GM12878 (cell line): ENCODE measurements around the gene CFAP45. TPM values are rescaled to one million over a fixed set of nuclear protein-coding genes. Genes with fewer than 3 reads are reported as not detected.
A peak's percentile ranks its signal among the peaks of the same experiment; 100 is the strongest.

ENCODE experiments used
- ATAC-seq: fragments of 200-7000 bp; cut with Tn5 transposase; 3 replicates; pipeline ENCODE4 v1.9.1; 2020; ENCODE audit warnings: mild to moderate bottlenecking, moderate library complexity
- BruUV-seq: library from RNA; stranded (reverse); fragments of 400-500 nt; replicated peaks from 2 replicates; lab custom pipeline; 2021; lab: Mats Ljungman, UMichigan
- CTCF ChIA-PET: fragments of 300-600 bp; sonication (Branson Sonifier 250); formaldehyde crosslinking; extraction: SDS; loops from one replicate; lab custom pipeline; 2021; ENCODE audit warnings: inconsistent platforms; lab: Yijun Ruan, JAX
- POLR2A ChIA-PET: fragments of 350-600 bp; formaldehyde crosslinking; extraction: SDS; loops from one replicate; lab custom pipeline; 2021; ENCODE audit warnings: inconsistent platforms; lab: Charles Lee
- RAD21 ChIA-PET: fragments of 300-600 bp; sonication (Branson Sonifier 250); formaldehyde crosslinking; loops from one replicate; lab custom pipeline; 2023; ENCODE audit warnings: antibody characterized with exemption; ENCODE audit not compliant: unreplicated experiment; lab: Charles Lee
- SMC1A ChIA-PET: fragments of 300-600 bp; sonication (Branson Sonifier 250); formaldehyde crosslinking; loops from one replicate; lab custom pipeline; 2023; ENCODE audit not compliant: unreplicated experiment, uncharacterized antibody; lab: Charles Lee
- DNase-seq: peaks from one replicate; pipeline ENCODE4 v3.0.0-alpha.2; 2011; ENCODE audit warnings: low read depth, low spot score
- FAIRE-seq: peaks from 3 replicates; lab custom pipeline; 2011; peaks lifted over from hg19 to GRCh38; lab: Jason Lieb, UNC
- H2AFZ ChIP-seq: 2 replicates; pipeline ENCODE4 v1.6.0; 2011; ENCODE audit warnings: low read depth, low read length, control low read depth; ENCODE audit not compliant: control insufficient read depth
- H3K27ac ChIP-seq: 2 replicates; pipeline ENCODE4 v1.5.1; 2011; ENCODE audit warnings: control low read depth; ENCODE audit not compliant: control insufficient read depth, insufficient read depth
- H3K27me3 ChIP-seq, 2 experiments: replicated peaks in 1 of 2; 2 replicates each; pipeline versions ENCODE4 v1.6.0 to v1.6.1; 2011; ENCODE audit warnings: low read length in 1 of 2; ENCODE audit not compliant: control insufficient read depth in 2 of 2, insufficient read depth in 2 of 2
- H3K36me3 ChIP-seq, 2 experiments: 2 replicates each; pipeline ENCODE4 v1.5.1; 2011; ENCODE audit warnings: low read length in 1 of 2; ENCODE audit not compliant: control insufficient read depth in 2 of 2, insufficient read depth in 2 of 2
- H3K4me1 ChIP-seq: 2 replicates; pipeline ENCODE4 v1.6.1; 2011; ENCODE audit warnings: mild to moderate bottlenecking, low read length, moderate library complexity, mixed read lengths; ENCODE audit not compliant: control insufficient read depth, insufficient read depth
- H3K4me2 ChIP-seq: 2 replicates; pipeline ENCODE4 v1.6.0; 2011; ENCODE audit warnings: control low read depth; ENCODE audit not compliant: control insufficient read depth, insufficient read depth
- H3K4me3 ChIP-seq: fragments of 200-600 bp; sonication (generic); 2 replicates; pipeline ENCODE4 v1.5.1; 2016
- H3K79me2 ChIP-seq: 2 replicates; pipeline ENCODE4 v1.6.0; 2011; ENCODE audit warnings: low read length; ENCODE audit not compliant: control insufficient read depth, insufficient read depth
- H3K9ac ChIP-seq: 2 replicates; pipeline ENCODE4 v1.8.0; 2011; ENCODE audit warnings: low read length, control low read depth, mixed read lengths; ENCODE audit not compliant: control insufficient read depth, insufficient read depth
- H3K9me3 ChIP-seq: replicated peaks from 3 replicates; pipeline ENCODE4 v1.5.1; 2011; ENCODE audit warnings: mild to moderate bottlenecking, low read length; ENCODE audit not compliant: control insufficient read depth, insufficient read depth
- H4K20me1 ChIP-seq: 2 replicates; pipeline ENCODE4 v1.6.0; 2011; ENCODE audit not compliant: control insufficient read depth, insufficient read depth
- ATF3 ChIP-seq: IDR thresholded peaks from 2 replicates; pipeline ENCODE4 v1.6.1; 2011; ENCODE audit warnings: low read depth, mild to moderate bottlenecking, low read length, moderate library complexity, borderline replicate concordance; ENCODE audit errors: extremely low read depth
- KAT2A ChIP-seq: conservative IDR thresholded peaks from 2 replicates; pipeline ENCODE4 v1.6.1; 2011; ENCODE audit warnings: low read depth, low read length; ENCODE audit not compliant: control insufficient read depth
- PAX5 ChIP-seq: IDR thresholded peaks from 2 replicates; pipeline ENCODE4 v1.6.1; 2011; ENCODE audit warnings: low read depth, low read length, borderline replicate concordance
- PKNOX1 ChIP-seq: fragments of 450-650 bp; IDR thresholded peaks from 2 replicates; pipeline ENCODE4 v1.6.1; 2016; ENCODE audit warnings: mild to moderate bottlenecking
- WRNIP1 ChIP-seq: IDR thresholded peaks from 2 replicates; pipeline ENCODE4 v1.6.1; 2011; ENCODE audit warnings: low read depth, low read length, improper control_type of control experiment, borderline replicate concordance
- ZBTB11 ChIP-seq: fragments of 450-650 bp; formaldehyde crosslinking; IDR thresholded peaks from 2 replicates; pipeline ENCODE4 v1.5.0; 2022; ENCODE audit warnings: mild to moderate bottlenecking, missing genetic modification characterization
- WGBS: methylation state at CpG from one replicate; pipeline ENCODE4 v1.1.6; 2016; ENCODE audit warnings: low lambda C conversion rate; ENCODE audit not compliant: insufficient replicate concordance, insufficient coverage; ENCODE audit errors: missing lambda C conversion rate; 5-methylcytosine and 5-hydroxymethylcytosine counted together
- in situ Hi-C: fragments of 300-500 bp; cut with MboI; formaldehyde crosslinking; loops from 9 replicates; pipeline ENCODE4 v1.14.3; 2018; ENCODE audit warnings: mixed read lengths
- intact Hi-C: fragments of 100-400 bp; cut with micrococcal nuclease; formaldehyde crosslinking; loops from one replicate; pipeline ENCODE4 v1.14.2; 2022; ENCODE audit not compliant: unreplicated experiment
- polyA plus RNA-seq, 11 experiments: library from polyadenylated mRNA; depleted of rRNA in 4 of 11; unstranded in 6 of 11; stranded (reverse) in 5 of 11; fragments of >200 nt; fragmentation: Nextera tagmentation in 4 of 11; fragmentation: Illumina TruSeq in 1 of 11; extraction: Ambion mirVana in 4 of 11; extraction: Trizol in 1 of 11; gene quantifications; 1 replicate in 1 of 11; 2 replicates in 10 of 11; pipeline versions ENCODE4 v1.2.1 to v1.2.3, GENCODE V29; 2011 to 2016; ENCODE audit warnings: inconsistent platforms in 2 of 11, missing spikeins in 2 of 11, low read depth in 1 of 11
- total RNA-seq, 4 experiments: library from RNA; depleted of rRNA in 3 of 4; stranded (reverse); fragments of >200 nt in 3 of 4; fragmentation: Illumina TruSeq in 1 of 4; extraction: Trizol in 1 of 4; gene quantifications; 2 replicates each; pipeline versions ENCODE4 v1.2.1 to v1.2.3, GENCODE V29; 2013 to 2021
- TF ChIP-seq, protein P1 (sequence below), 3 experiments: IDR thresholded peaks in 2 of 3; conservative IDR thresholded peaks in 1 of 3; 2 replicates each; pipeline ENCODE4 v1.5.1; 2011; ENCODE audit warnings: low read depth in 3 of 3, low read length in 3 of 3, mild to moderate bottlenecking in 3 of 3, control low read depth in 2 of 3, moderate library complexity in 2 of 3, inconsistent platforms in 1 of 3, mixed read lengths in 1 of 3; ENCODE audit not compliant: control insufficient read depth in 2 of 3, insufficient read depth in 1 of 3; ENCODE audit errors: extremely low read depth in 1 of 3

Gene CFAP45
- total and polyA plus RNA-seq, 10 of the 15 experiments (the other 5 are each of a cell fraction or from before 2014, with no cell fraction given) = 0.43 to 0.91 (median 0.67) TPM

- H3K9me3 ChIP-seq = no peaks in the 10 kb centered on the region
- no peak overlapping the region for H3K27ac ChIP-seq
- ChIA-PET SMC1A (interaction anchor here (1.1 kb wide), 1 partner anchor 25 kb away, joined by 3 read pairs; no protein-coding TSS in a partner anchor), POLR2A (no interaction called here), RAD21 (no interaction called here), CTCF (interaction anchor here (0.9 to 2.5 kb wide), 3 partner anchors 11 to 54 kb away, joined by 3 to 13 read pairs (median 5); no protein-coding TSS in a partner anchor)
- FAIRE-seq (no peak), DNase-seq (no peak), ATAC-seq (no peak)
- H3K9ac ChIP-seq = no peak overlapping the region
- intact Hi-C loops = no loop called here
- H2AFZ ChIP-seq = no peak overlapping the region
- no peak overlapping the region for H3K4me2 ChIP-seq
- H4K20me1 ChIP-seq = no peaks in the 10 kb centered on the region
- WGBS = 29% methylated on average over 1 of the region's 1 CpG
- no peaks in the 10 kb centered on the region for H3K79me2 ChIP-seq
- TF ChIP-seq, protein P1, sequence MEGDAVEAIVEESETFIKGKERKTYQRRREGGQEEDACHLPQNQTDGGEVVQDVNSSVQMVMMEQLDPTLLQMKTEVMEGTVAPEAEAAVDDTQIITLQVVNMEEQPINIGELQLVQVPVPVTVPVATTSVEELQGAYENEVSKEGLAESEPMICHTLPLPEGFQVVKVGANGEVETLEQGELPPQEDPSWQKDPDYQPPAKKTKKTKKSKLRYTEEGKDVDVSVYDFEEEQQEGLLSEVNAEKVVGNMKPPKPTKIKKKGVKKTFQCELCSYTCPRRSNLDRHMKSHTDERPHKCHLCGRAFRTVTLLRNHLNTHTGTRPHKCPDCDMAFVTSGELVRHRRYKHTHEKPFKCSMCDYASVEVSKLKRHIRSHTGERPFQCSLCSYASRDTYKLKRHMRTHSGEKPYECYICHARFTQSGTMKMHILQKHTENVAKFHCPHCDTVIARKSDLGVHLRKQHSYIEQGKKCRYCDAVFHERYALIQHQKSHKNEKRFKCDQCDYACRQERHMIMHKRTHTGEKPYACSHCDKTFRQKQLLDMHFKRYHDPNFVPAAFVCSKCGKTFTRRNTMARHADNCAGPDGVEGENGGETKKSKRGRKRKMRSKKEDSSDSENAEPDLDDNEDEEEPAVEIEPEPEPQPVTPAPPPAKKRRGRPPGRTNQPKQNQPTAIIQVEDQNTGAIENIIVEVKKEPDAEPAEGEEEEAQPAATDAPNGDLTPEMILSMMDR (IDR thresholded peaks at IDR 0.05 in 2 of 3, conservative IDR thresholded peaks at IDR 0.05 in 1 of 3; ENCODE audit: control insufficient read depth in 2 of 3, extremely low read depth in 1 of 3, insufficient read depth in 1 of 3, low read depth in 3 of 3, low read length in 3 of 3) = peak in 1 of 3 experiments; percentile 7; a peak in 1 of 6 replicates
- no peak for TF ChIP-seq PAX5
- no TSS peak for BruUV-seq
- H3K27me3 ChIP-seq = peaks cover 2 to 8% of the 10 kb centered on the region in 2 experiments; a peak in 3 of 4 replicates
- no peaks in the 10 kb centered on the region for H3K36me3 ChIP-seq
- in situ Hi-C loops = no loop called here
- no peak overlapping the region for H3K4me3 ChIP-seq
- H3K4me1 ChIP-seq = no peaks in the 10 kb centered on the region
These were observed 48.6 kb downstream of the CFAP45 start for GRCh38 chr1:159851407-159851806.

- no peaks in the 10 kb centered on the region for H3K36me3 ChIP-seq
- BruUV-seq = no TSS peak
- no peaks in the 10 kb centered on the region for H3K4me1 ChIP-seq
- no peaks in the 10 kb centered on the region for H3K79me2 ChIP-seq
- SMC1A ChIA-PET = interaction anchor here (0.7 kb wide), 1 partner anchor 10 kb away, joined by 3 read pairs; no protein-coding TSS in a partner anchor
- POLR2A ChIA-PET = no interaction called here
- RAD21 ChIA-PET = no interaction called here
- no peak for FAIRE-seq
- no peak overlapping the region for H3K4me2 ChIP-seq
- no peak for DNase-seq
- no peaks in the 10 kb centered on the region for H4K20me1 ChIP-seq
- intact Hi-C loops (no loop called here), in situ Hi-C loops (no loop called here)
- H3K4me3 ChIP-seq = no peak overlapping the region
- no peaks in the 10 kb centered on the region for H3K9me3 ChIP-seq
- no peak overlapping the region for H2AFZ ChIP-seq
- CTCF ChIA-PET = interaction anchor here (1.7 to 2.5 kb wide), 2 partner anchors 9 to 50 kb away, joined by 5 to 13 read pairs; no protein-coding TSS in a partner anchor
- 25% methylated on average over 2 of the region's 2 CpGs for WGBS
- H3K27ac ChIP-seq = no peak overlapping the region
- peaks cover 2 to 8% of the 10 kb centered on the region in 2 experiments; a peak in 3 of 4 replicates for H3K27me3 ChIP-seq
- no peak overlapping the region for H3K9ac ChIP-seq
- ATAC-seq = no peak
- TF ChIP-seq ZBTB11 (CRISPR knock-in tag) (no peak), PKNOX1 (no peak), WRNIP1 (no peak), ATF3 (no peak), KAT2A (no peak)
These were observed 50.2 kb downstream of the CFAP45 start for GRCh38 chr1:159849626-159850366.
